Measurements from ENCODE around the gene MAPKAP1. TPM values are rescaled to one million over a fixed set of nuclear protein-coding genes. Genes with fewer than 3 reads are reported as not detected.

The MAPKAP1 gene
- total and polyA plus RNA-seq, 9 of the 15 experiments (the other 6 are each of a cell fraction or from before 2014, with no cell fraction given): 2.6 to 82.1 (median 61.1) TPM

GRCh38 chr9:125608489-125609224 lies 98.4 kb downstream of the MAPKAP1 start:
- TF ChIP-seq IRF2 (CRISPR knock-in tag; IDR thresholded peaks at IDR 0.05) (no peak), NRF1 (conservative IDR thresholded peaks at IDR 0.05 in 1 of 2, IDR thresholded peaks at IDR 0.05 in 1 of 2) (peak; percentile 38 to 55; a peak in 3 of 4 replicates), VEZF1 (CRISPR knock-in tag; IDR thresholded peaks at IDR 0.05) (no peak)
- POLR2A ChIA-PET: interaction anchor here (0.9 kb wide), 1 partner anchor 9 kb away, joined by 3 read pairs; no protein-coding TSS in a partner anchor
- CTCF ChIA-PET (ENCODE audit: low intra/inter-chr PET ratio): no interaction called here
- ATAC-seq: no peak
- 69% methylated on average over 10 of the region's 10 CpGs for WGBS (ENCODE audit: insufficient coverage, low coverage, missing lambda C conversion rate)
- H4K20me1 ChIP-seq (replicated peaks; ENCODE audit: control insufficient read depth, insufficient read depth, low read length): no peaks in the 10 kb centered on the region
- no peaks in the 10 kb centered on the region for H3K9me3 ChIP-seq (replicated peaks; ENCODE audit: control insufficient read depth, insufficient read depth, low read depth, low read length)
- no TSS peak for BruUV-seq (replicated peaks)
- FAIRE-seq: no peak
- intact Hi-C loops (cut with micrococcal nuclease): no loop called here
- in situ Hi-C loops (cut with MboI): no loop called here
- no peak overlapping the region for H2AFZ ChIP-seq (ENCODE audit: low read depth, low read length)
- H3K4me3 ChIP-seq: no peak overlapping the region
- no peaks in the 10 kb centered on the region for H3K36me3 ChIP-seq (ENCODE audit: control insufficient read depth, insufficient read depth, low read length)
- no peaks in the 10 kb centered on the region for H3K9me1 ChIP-seq (ENCODE audit: control insufficient read depth, insufficient read depth, low read length)
- H3K79me2 ChIP-seq (ENCODE audit: control insufficient read depth, insufficient read depth, low read length): peaks cover 3% of the 10 kb centered on the region; the same call in 1 of the 3 replicates
- no peak for DNase-seq (ENCODE audit: extremely low read depth in 1 of 4, low spot score in 3 of 4)
- no peak overlapping the region for H3K4me2 ChIP-seq (ENCODE audit: insufficient read depth, low read length)
- H3K9ac ChIP-seq (ENCODE audit: insufficient read depth in 1 of 2, low read depth in 2 of 2, low read length in 2 of 2): no peak overlapping the region
- H3K4me1 ChIP-seq (replicated peaks in 1 of 2; ENCODE audit: control insufficient read depth in 2 of 2, insufficient read depth in 2 of 2, low read length in 2 of 2): no peaks in the 10 kb centered on the region; a peak in 2 of 5 replicates
- H3K27ac ChIP-seq (ENCODE audit: extremely low read depth, low read depth, low read length): no peak overlapping the region
- H3K27me3 ChIP-seq (ENCODE audit: control insufficient read depth in 2 of 2, insufficient read depth in 2 of 2, low read length in 2 of 2): no peaks in the 10 kb centered on the region

Measured in K562 (cell line).